Osteoblast (primary cell): Measurements from ENCODE around the gene PTGR3. TPM values are rescaled to one million over a fixed set of nuclear protein-coding genes. Genes with fewer than 3 reads are reported as not detected.
A peak's percentile ranks its signal among the peaks of the same experiment; 100 is the strongest.

Source experiments
- DNase-seq: peaks from one replicate; pipeline ENCODE4 v3.0.0; 2011; ENCODE audit warnings: low spot score, mixed read lengths; ENCODE audit not compliant: insufficient read length; ENCODE audit errors: missing footprints
- H2AFZ ChIP-seq: 2 replicates; pipeline ENCODE4 v1.6.0; 2011; ENCODE audit warnings: mild to moderate bottlenecking, low read length
- H3K27ac ChIP-seq: 2 replicates; pipeline ENCODE4 v1.5.1; 2011; ENCODE audit warnings: mild to moderate bottlenecking, low read depth, low read length, moderate library complexity
- H3K27me3 ChIP-seq: 2 replicates; pipeline ENCODE4 v1.6.0; 2012; ENCODE audit warnings: mild to moderate bottlenecking, control low read depth, inconsistent platforms, low read length, moderate library complexity; ENCODE audit not compliant: insufficient read depth
- H3K36me3 ChIP-seq: 2 replicates; pipeline ENCODE4 v1.5.1; 2011; ENCODE audit warnings: mild to moderate bottlenecking, low read length, control low read depth, moderate library complexity; ENCODE audit not compliant: insufficient read depth
- H3K4me1 ChIP-seq: 2 replicates; pipeline ENCODE4 v1.5.1; 2011; ENCODE audit warnings: mild to moderate bottlenecking, low read length, control low read depth, moderate library complexity; ENCODE audit not compliant: insufficient read depth
- H3K4me2 ChIP-seq: 2 replicates; pipeline ENCODE4 v1.6.0; 2011; ENCODE audit warnings: mild to moderate bottlenecking, low read length; ENCODE audit not compliant: insufficient read depth
- H3K4me3 ChIP-seq: fragments of 200-600 bp; sonication (generic); 3 replicates; pipeline ENCODE4 v1.5.1; 2012; ENCODE audit warnings: mild to moderate bottlenecking, low read length, inconsistent platforms; ENCODE audit not compliant: insufficient read depth
- H3K79me2 ChIP-seq: 2 replicates; pipeline ENCODE4 v1.6.0; 2012; ENCODE audit warnings: mild to moderate bottlenecking, low read length, control low read depth, inconsistent platforms; ENCODE audit not compliant: insufficient read depth
- H3K9me3 ChIP-seq: 2 replicates; pipeline ENCODE4 v1.5.1; 2011; ENCODE audit warnings: low read depth, low read length, control low read depth
- H4K20me1 ChIP-seq: 2 replicates; pipeline ENCODE4 v1.6.0; 2012; ENCODE audit warnings: mild to moderate bottlenecking, low read length, control low read depth; ENCODE audit not compliant: insufficient read depth
- total RNA-seq: library from RNA; depleted of rRNA; stranded (reverse); fragments of >200 nt; gene quantifications from 2 replicates; pipeline ENCODE4 v1.2.3, GENCODE V29; 2012
- TF ChIP-seq, protein P1 (sequence below): IDR thresholded peaks from 2 replicates; pipeline ENCODE4 v1.5.1; 2011; ENCODE audit warnings: mild to moderate bottlenecking, low read depth, low read length, moderate library complexity; ENCODE audit errors: extremely low read depth

The PTGR3 gene
- total RNA-seq, 1 donor = 8.3 TPM

DNA sequence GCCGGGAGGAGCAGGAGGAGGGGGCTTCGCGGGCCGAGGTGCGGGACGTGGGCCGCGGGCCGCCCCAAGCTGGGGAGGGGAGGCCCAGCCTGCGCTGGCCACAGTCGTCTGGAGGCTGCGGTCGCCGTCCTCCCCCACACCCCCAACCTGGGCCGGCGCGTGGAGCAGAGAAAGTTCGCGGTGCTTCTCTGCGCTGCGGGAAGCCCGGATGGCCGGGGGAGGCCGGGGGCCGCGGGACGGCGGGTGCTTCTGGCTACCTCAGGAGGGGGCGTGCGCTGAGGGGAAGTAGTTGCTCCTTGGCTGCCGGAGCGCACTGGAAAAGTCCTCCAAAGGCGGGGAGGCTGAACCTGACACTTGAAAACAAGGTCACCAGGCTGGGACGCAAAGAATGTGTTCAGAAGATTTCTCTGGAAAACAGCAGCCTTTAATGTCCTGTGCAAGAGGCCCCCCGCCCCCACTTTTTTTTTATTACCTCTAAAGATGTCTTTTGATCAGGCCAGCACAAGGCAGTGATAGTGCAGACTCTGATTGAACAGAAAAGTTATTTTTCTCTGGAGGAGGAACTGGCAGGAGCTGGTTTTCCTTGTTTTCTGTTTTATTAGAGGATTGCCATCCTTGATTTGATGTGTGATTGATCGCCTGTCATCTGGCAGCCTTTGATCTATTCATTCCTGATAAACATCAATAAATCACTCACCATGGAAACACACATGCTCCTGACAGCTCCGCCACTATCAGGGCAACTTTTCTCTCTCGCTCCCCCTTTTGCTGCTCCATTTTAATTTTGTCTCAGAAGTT is 3.2 kb upstream of the PTGR3 start:
- H4K20me1 ChIP-seq = peaks cover 8% of the 10 kb centered on the region
- H3K9me3 ChIP-seq = no peaks in the 10 kb centered on the region
- H3K36me3 ChIP-seq = no peaks in the 10 kb centered on the region
- peaks cover 37% of the 10 kb centered on the region for H3K4me1 ChIP-seq
- peak overlapping the region; percentile 68 for H2AFZ ChIP-seq
- TF ChIP-seq, protein P1, sequence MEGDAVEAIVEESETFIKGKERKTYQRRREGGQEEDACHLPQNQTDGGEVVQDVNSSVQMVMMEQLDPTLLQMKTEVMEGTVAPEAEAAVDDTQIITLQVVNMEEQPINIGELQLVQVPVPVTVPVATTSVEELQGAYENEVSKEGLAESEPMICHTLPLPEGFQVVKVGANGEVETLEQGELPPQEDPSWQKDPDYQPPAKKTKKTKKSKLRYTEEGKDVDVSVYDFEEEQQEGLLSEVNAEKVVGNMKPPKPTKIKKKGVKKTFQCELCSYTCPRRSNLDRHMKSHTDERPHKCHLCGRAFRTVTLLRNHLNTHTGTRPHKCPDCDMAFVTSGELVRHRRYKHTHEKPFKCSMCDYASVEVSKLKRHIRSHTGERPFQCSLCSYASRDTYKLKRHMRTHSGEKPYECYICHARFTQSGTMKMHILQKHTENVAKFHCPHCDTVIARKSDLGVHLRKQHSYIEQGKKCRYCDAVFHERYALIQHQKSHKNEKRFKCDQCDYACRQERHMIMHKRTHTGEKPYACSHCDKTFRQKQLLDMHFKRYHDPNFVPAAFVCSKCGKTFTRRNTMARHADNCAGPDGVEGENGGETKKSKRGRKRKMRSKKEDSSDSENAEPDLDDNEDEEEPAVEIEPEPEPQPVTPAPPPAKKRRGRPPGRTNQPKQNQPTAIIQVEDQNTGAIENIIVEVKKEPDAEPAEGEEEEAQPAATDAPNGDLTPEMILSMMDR = no peak
- DNase-seq = no peak
- H3K4me3 ChIP-seq = peak overlapping the region; percentile 71
- H3K4me2 ChIP-seq = peak overlapping the region; percentile 83
- no peaks in the 10 kb centered on the region for H3K27me3 ChIP-seq
- H3K27ac ChIP-seq = no peak overlapping the region
- H3K79me2 ChIP-seq = peaks cover 53% of the 10 kb centered on the region

DNA sequence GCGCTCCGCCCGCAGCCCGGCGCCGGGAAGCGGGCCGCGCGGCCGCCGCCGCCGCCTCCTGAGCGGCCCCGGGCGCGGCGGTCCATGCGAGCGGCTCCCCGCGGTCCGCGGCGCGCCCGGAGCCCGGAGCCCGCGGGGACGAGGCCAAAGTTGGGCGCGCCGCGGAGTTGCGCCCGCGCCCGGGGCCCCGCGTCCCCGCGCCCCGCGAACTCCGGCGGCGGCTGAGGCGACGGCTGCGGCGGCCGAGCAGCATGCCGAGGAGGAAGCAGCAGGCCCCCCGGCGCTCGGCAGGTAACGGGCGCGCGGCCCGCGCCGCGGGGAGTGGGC is 2.6 kb upstream of the PTGR3 start:
- H3K9me3 ChIP-seq = no peaks in the 10 kb centered on the region
- H3K4me2 ChIP-seq = peak overlapping the region; percentile 83
- H2AFZ ChIP-seq = peak overlapping the region; percentile 28
- no peak overlapping the region for H3K27ac ChIP-seq
- H3K79me2 ChIP-seq = peaks cover 53% of the 10 kb centered on the region
- TF ChIP-seq, protein P1 = no peak
- H3K4me1 ChIP-seq = peaks cover 40% of the 10 kb centered on the region
- peak overlapping the region; percentile 71 for H3K4me3 ChIP-seq
- no peaks in the 10 kb centered on the region for H3K36me3 ChIP-seq
- peaks cover 12% of the 10 kb centered on the region for H4K20me1 ChIP-seq
- no peaks in the 10 kb centered on the region for H3K27me3 ChIP-seq
- DNase-seq = no peak

GRCh38 chr18:75211002-75211621 is 2.2 kb upstream of the PTGR3 start:
- Histone ChIP-seq H4K20me1 (peaks cover 17% of the 10 kb centered on the region), H3K36me3 (no peaks in the 10 kb centered on the region), H3K4me3 (peak overlapping the region; percentile 92), H3K9me3 (no peaks in the 10 kb centered on the region), H3K27ac (peak overlapping the region; percentile 67), H3K4me1 (peaks cover 42% of the 10 kb centered on the region), H3K4me2 (peak overlapping the region; percentile 97), H2AFZ (peak overlapping the region; percentile 93), H3K79me2 (peaks cover 53% of the 10 kb centered on the region), H3K27me3 (no peaks in the 10 kb centered on the region)
- TF ChIP-seq, protein P1 = no peak
- no peak for DNase-seq

- peak; percentile 99 for DNase-seq
- peaks cover 42% of the 10 kb centered on the region for H3K4me1 ChIP-seq
- TF ChIP-seq, protein P1 = no peak
- H2AFZ ChIP-seq = peak within 1 kb of the TSS; percentile 93
- H3K4me3 ChIP-seq = peak within 1 kb of the TSS; percentile 92
- H4K20me1 ChIP-seq = peaks cover 22% of the 10 kb centered on the region
- H3K79me2 ChIP-seq = peaks cover 56% of the 10 kb centered on the region
- H3K9me3 ChIP-seq = no peaks in the 10 kb centered on the region
- H3K27ac ChIP-seq = peak within 1 kb of the TSS; percentile 67
- peak within 1 kb of the TSS; percentile 97 for H3K4me2 ChIP-seq
- H3K36me3 ChIP-seq = no peaks in the 10 kb centered on the region
- no peaks in the 10 kb centered on the region for H3K27me3 ChIP-seq
Observed at GRCh38 chr18:75210274-75211001, 1.5 kb upstream of the PTGR3 start, which contains the start of gene TSHZ1. Gene TSHZ1, plus strand, starts transcription at chr18:75210797. Its CDS starts 1,080 bp downstream, at chr18:75211877.
